ENCODE measurements around the gene SEPTIN1.

SEPTIN1 gene

DNA sequence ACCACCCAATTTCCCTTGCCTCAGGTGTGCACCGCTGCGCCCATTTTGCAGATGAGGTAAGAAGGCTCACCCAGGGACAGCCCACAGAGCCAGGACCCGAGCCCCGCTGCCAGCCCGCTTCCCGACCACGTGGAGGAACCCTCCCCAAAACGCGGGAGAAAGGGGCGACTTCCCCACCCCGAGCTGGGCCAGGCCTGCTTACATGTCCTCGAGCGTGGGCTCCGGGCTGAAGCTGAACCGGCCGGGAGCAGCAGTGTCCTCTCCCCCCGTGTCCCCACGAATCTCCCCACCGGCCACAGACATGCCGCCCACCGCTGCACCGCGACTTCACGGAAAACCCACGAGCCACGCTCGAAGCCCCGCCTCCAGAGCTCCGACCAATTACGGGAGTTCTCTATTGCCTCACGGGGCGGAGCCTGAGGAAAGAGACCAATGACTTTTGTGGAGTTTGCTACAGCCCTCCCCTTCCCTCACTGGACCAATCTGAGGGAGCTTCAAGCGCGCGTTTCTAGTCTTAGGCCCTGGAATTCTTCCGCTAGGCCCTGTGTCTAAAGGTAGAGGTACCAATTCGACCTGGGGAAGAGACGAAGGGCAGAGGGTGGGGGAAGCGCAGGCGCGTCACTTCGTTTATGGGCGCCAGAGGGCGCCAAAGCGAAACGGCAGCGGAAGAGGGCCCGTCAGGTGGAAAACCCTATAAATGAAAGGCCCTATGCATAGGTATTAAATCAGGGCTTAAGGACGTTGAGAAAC is 47.5 kb upstream of the SEPTIN1 start, which contains the start of gene DCTPP1 (continued):
- peak; percentile 57; the same call in 1 of the 2 replicates for TF ChIP-seq ZNF10 (tag by site-specific recombination; IDR thresholded peaks at IDR 0.05)
- no peak for TF ChIP-seq FEZF1 (tag by site-specific recombination; IDR thresholded peaks at IDR 0.05)
- no peak for TF ChIP-seq ZNF214 (tag by site-specific recombination; IDR thresholded peaks at IDR 0.05; ENCODE audit: borderline replicate concordance)
- no peak for TF ChIP-seq GFI1B (tag by site-specific recombination; IDR thresholded peaks at IDR 0.05)
- no peak for TF ChIP-seq ZNF791 (tag by site-specific recombination; IDR thresholded peaks at IDR 0.05)
- no peak for TF ChIP-seq ZNF510 (tag by site-specific recombination; IDR thresholded peaks at IDR 0.05; ENCODE audit: insufficient replicate concordance)
- peak; percentile 63 for TF ChIP-seq ZBTB17 (tag by site-specific recombination; IDR thresholded peaks at IDR 0.05)
- peak; percentile 94 for TF ChIP-seq ZNF2 (tag by site-specific recombination; IDR thresholded peaks at IDR 0.05)
- TF ChIP-seq, protein P1, sequence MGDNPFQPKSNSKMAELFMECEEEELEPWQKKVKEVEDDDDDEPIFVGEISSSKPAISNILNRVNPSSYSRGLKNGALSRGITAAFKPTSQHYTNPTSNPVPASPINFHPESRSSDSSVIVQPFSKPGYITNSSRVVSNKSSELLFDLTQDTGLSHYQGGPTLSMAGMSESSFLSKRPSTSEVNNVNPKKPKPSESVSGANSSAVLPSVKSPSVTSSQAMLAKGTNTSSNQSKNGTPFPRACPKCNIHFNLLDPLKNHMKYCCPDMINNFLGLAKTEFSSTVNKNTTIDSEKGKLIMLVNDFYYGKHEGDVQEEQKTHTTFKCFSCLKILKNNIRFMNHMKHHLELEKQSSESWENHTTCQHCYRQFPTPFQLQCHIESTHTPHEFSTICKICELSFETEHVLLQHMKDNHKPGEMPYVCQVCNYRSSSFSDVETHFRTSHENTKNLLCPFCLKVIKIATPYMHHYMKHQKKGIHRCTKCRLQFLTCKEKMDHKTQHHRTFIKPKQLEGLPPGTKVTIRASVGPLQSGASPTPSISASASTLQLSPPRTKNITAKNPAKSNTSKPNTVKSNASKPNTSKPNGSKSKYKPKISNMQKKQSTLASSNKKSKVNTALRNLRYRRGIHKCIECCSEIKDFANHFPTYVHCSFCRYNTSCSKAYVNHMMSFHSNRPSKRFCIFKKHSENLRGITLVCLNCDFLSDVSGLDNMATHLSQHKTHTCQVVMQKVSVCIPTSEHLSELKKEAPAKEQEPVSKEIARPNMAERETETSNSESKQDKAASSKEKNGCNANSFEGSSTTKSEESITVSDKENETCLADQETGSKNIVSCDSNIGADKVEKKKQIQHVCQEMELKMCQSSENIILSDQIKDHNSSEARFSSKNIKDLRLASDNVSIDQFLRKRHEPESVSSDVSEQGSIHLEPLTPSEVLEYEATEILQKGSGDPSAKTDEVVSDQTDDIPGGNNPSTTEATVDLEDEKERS (tag by site-specific recombination; IDR thresholded peaks at IDR 0.05), result no peak
- TF ChIP-seq, protein P2, sequence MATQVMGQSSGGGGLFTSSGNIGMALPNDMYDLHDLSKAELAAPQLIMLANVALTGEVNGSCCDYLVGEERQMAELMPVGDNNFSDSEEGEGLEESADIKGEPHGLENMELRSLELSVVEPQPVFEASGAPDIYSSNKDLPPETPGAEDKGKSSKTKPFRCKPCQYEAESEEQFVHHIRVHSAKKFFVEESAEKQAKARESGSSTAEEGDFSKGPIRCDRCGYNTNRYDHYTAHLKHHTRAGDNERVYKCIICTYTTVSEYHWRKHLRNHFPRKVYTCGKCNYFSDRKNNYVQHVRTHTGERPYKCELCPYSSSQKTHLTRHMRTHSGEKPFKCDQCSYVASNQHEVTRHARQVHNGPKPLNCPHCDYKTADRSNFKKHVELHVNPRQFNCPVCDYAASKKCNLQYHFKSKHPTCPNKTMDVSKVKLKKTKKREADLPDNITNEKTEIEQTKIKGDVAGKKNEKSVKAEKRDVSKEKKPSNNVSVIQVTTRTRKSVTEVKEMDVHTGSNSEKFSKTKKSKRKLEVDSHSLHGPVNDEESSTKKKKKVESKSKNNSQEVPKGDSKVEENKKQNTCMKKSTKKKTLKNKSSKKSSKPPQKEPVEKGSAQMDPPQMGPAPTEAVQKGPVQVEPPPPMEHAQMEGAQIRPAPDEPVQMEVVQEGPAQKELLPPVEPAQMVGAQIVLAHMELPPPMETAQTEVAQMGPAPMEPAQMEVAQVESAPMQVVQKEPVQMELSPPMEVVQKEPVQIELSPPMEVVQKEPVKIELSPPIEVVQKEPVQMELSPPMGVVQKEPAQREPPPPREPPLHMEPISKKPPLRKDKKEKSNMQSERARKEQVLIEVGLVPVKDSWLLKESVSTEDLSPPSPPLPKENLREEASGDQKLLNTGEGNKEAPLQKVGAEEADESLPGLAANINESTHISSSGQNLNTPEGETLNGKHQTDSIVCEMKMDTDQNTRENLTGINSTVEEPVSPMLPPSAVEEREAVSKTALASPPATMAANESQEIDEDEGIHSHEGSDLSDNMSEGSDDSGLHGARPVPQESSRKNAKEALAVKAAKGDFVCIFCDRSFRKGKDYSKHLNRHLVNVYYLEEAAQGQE (tag by site-specific recombination; IDR thresholded peaks at IDR 0.05), result peak; percentile 57; the same call in 1 of the 2 replicates
- no peak for TF ChIP-seq ZNF701 (tag by site-specific recombination; IDR thresholded peaks at IDR 0.05)
- peak; percentile 88; the same call in 1 of the 2 replicates for TF ChIP-seq EGR2 (tag by site-specific recombination; IDR thresholded peaks at IDR 0.05; ENCODE audit: low read depth)
- TF ChIP-seq, protein P3, sequence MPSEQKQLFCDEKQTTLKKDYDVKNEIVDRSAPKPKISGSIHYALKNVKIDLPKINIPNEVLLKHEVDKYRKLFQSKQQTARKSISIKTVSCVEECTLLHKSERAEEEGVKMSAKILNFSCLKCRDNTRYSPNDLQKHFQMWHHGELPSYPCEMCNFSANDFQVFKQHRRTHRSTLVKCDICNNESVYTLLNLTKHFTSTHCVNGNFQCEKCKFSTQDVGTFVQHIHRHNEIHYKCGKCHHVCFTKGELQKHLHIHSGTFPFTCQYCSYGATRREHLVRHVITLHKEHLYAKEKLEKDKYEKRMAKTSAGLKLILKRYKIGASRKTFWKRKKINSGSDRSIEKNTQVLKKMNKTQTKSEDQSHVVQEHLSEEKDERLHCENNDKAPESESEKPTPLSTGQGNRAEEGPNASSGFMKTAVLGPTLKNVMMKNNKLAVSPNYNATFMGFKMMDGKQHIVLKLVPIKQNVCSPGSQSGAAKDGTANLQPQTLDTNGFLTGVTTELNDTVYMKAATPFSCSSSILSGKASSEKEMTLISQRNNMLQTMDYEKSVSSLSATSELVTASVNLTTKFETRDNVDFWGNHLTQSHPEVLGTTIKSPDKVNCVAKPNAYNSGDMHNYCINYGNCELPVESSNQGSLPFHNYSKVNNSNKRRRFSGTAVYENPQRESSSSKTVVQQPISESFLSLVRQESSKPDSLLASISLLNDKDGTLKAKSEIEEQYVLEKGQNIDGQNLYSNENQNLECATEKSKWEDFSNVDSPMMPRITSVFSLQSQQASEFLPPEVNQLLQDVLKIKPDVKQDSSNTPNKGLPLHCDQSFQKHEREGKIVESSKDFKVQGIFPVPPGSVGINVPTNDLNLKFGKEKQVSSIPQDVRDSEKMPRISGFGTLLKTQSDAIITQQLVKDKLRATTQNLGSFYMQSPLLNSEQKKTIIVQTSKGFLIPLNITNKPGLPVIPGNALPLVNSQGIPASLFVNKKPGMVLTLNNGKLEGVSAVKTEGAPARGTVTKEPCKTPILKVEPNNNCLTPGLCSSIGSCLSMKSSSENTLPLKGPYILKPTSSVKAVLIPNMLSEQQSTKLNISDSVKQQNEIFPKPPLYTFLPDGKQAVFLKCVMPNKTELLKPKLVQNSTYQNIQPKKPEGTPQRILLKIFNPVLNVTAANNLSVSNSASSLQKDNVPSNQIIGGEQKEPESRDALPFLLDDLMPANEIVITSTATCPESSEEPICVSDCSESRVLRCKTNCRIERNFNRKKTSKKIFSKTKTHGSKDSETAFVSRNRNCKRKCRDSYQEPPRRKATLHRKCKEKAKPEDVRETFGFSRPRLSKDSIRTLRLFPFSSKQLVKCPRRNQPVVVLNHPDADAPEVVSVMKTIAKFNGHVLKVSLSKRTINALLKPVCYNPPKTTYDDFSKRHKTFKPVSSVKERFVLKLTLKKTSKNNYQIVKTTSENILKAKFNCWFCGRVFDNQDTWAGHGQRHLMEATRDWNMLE (tag by site-specific recombination; conservative IDR thresholded peaks at IDR 0.05; ENCODE audit: low read depth), result no peak; the same call in 1 of the 2 replicates
- no peak for TF ChIP-seq ZNF626 (tag by site-specific recombination; IDR thresholded peaks at IDR 0.05)
- TF ChIP-seq ZFP41 (tag by site-specific recombination; IDR thresholded peaks at IDR 0.05; ENCODE audit: borderline replicate concordance), result no peak
- TF ChIP-seq REPIN1 (tag by site-specific recombination; IDR thresholded peaks at IDR 0.05; ENCODE audit: low read depth), result 0 out of 2 replicates have a peak, but pooled peaks have one; percentile 77
- TF ChIP-seq BCL11B (tag by site-specific recombination; IDR thresholded peaks at IDR 0.05; ENCODE audit: low read depth), result peak; percentile 46; the same call in 1 of the 2 replicates
- 0 out of 2 replicates have a peak, but pooled peaks have one; percentile 27 for TF ChIP-seq ZSCAN23 (tag by site-specific recombination; IDR thresholded peaks at IDR 0.05)
- TF ChIP-seq ZNF571 (tag by site-specific recombination; IDR thresholded peaks at IDR 0.05), result no peak
- 0 out of 2 replicates have a peak, but pooled peaks have one; percentile 21 for TF ChIP-seq ZNF394 (tag by site-specific recombination; IDR thresholded peaks at IDR 0.05; ENCODE audit: borderline replicate concordance)
- TF ChIP-seq MZF1 (tag by site-specific recombination; IDR thresholded peaks at IDR 0.05; ENCODE audit: borderline replicate concordance), result no peak; the same call in 1 of the 2 replicates
- no peak for TF ChIP-seq ZNF292 (tag by site-specific recombination; IDR thresholded peaks at IDR 0.05; ENCODE audit: borderline replicate concordance, low read depth)
- TF ChIP-seq ZNF174 (tag by site-specific recombination; IDR thresholded peaks at IDR 0.05), result no peak
- no peak for TF ChIP-seq ZBTB48 (tag by site-specific recombination; IDR thresholded peaks at IDR 0.05)
- peak; percentile 99 for TF ChIP-seq ZEB2 (tag by site-specific recombination; IDR thresholded peaks at IDR 0.05)
- no peak for TF ChIP-seq TCF7L2 (IDR thresholded peaks at IDR 0.05; ENCODE audit: borderline replicate concordance, low read depth, low read length)

Measured in HEK293 (cell line).